HG03097 (cell line): ENCODE data around the gene ACOX1.

Experiments
- ATAC-seq: cut with Tn5 transposase; IDR thresholded peaks from one replicate; pipeline ENCODE4 v1.9.1; 2021; ENCODE audit not compliant: unreplicated experiment, low FRiP score

Gene ACOX1

DNA sequence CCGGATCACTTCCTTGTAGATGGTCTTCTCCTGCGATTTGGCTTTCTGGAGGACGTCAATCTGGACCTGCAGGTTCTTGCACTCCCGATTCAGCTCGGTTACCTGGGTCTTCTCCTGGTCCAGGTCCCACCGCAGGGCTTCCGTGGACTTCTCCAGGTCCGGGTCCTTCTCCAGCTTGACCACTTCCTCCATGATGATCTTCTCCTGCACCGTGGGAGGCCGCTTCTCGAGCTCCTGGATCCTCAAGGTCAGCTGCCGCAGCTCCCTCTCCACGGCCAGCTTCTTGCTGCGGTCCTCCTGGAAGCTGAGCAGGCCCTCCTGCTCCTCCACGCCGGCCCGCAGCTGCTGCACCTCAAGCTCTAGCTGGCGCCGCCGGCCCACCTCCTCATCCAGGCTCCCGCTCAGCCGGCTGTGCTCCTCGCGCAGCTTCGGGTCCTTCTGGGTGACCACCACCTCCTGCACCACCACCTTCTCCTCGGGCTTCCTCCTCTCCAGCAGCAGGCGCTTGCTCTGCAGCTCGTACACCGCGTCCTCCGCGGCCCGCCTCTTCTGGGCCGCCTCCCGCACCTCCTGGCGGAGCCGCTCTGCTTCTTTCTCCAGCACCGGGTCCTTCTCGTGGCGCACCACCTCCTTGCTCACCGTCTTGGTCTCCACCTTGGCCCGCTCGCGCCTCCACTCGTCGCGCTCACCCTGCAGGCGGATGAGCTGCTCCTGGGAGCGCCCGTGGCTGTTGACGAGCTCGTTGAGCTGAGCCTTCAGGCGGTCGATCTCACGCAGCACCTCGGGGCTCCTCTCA, 29.9 kb upstream of the ACOX1 start:
- no peak for ATAC-seq

DNA sequence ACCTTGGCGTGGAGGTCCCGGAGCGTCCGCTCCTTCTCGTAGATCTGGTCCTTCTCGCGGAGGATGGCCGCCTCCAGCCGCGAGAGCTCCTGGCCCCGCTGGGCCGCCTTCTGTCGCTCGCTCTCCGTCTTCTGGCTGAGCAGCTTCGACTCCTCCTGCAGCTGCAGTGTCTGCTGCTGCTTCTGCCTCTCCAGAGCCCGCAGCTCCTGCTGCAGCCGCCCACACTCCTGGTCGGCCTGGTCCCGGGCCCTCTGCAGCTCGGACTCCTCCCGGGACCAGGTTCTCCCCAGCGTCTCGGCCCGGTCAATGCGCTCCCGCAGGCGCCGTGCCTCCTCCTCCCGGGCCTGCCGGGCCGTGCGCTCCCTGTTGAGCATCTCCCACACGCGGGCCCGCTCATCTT, 29.2 kb upstream of the ACOX1 start:
- no peak for ATAC-seq

DNA sequence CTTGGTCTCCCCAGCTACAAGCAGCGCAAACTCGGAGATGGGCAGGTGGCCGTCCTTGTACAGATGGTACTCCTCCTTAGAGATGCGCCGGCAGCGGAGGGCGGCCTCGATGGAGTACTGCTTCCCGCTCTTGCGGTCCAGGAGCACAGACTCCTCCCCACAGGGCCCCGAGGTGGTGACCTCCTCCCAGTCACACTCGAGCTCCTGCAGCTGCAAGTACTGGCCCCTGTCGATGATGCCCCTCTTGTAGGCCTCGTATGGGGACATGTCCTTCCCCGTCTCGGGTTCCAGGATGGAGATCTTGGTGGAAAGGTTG, 28.8 kb upstream of the ACOX1 start:
- no peak for ATAC-seq

DNA sequence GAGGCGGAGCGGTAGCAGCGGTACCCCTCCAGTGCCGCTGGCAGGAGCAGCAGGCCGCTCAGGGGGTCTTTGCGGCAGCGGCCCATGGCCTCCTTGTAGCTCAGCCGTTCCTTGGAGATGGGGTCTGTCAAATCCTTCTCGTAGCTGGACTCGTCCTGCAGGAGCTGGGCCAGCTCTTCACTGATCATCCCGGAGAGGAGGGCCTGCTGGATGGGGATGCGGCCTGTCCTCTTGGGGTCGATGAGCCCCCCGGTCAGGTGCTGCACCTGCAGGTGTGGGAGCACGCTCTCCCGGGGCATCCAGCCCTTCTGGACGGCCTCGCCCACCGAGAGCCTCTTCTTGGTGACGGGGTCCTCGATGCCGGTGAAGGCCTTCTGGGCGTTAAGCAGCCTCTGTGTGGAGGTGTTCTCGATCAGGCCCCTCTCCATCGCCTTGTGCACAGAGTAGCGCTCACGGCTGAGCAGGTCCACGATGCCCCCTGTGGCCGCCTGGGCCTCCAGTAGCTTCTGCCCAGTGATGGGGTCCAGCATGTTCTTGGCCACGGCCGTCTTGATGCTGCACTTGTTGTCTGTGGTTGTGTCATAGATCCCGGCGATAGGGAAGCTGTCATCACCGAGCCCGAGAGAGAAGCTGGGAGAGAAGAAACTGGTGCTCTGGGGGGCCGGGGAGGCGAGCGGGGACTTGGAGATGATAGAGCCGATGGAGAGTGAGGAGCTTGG, 28.3 kb upstream of the ACOX1 start:
- ATAC-seq: no peak

DNA sequence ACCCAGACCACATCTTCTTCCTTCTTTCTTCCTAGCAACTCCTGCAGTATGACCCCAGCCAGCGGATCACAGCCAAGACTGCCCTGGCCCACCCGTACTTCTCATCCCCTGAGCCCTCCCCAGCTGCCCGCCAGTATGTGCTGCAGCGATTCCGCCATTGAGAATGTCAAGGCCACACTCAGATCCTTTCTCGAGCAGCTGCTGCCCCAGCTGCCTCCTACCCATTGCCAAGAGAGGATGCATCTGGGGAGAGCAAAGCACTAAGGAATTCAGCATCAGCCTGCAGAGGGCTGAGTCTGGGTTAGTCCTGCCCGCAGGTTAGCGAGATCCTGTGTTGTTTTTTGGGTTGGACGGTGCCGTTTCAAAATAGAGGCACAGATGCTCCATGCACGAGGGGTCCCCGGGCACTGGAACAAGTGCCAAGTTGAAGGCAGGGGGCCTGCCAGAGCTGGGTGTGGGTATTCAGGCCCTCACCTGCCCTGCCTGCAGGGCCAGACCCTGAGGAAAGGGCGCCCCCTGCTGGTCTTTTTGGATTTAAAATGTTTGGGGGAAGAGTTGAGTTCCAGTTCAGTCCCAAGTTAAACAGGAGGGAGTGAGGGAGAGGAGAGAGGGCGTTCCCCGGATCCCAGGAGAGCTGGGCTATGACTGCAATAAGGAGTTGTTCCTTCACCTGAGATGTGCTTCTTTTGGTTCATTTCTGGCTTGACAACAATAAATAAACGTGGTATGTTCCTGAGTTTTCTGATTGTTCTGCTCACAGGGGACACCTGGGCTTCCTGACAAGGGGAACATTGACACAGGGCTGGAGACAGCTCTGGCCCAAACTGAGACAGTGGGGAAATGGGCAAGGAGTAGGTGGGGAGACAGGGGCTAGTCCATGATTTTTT, 26.5 kb upstream of the ACOX1 start:
- ATAC-seq: no peak

DNA sequence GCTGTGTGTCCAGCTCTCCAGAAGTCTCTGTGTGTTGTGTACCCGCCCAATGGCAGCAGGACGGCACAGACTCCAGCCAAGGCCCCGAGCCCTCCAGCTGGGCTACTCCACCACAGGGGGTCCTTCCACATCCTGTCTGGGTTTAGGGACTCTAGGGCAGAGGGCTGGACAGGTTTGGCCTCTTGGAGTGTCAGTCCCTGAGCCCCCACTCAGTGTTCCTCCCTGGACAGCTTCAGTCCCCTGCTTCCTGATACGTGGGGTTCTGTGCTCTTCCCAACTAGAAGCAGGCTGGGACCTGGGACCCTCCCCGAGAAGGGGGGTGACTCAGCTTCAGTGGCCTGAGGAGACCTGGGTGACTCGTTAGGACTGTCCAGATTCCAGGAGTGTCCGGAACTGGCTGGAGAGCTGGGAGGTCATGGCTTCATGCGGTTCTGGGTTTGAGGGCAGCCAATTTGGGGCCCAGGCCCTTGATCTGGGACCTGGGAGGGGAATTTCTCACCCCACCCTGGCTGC, 25.8 kb upstream of the ACOX1 start:
- no peak for ATAC-seq

DNA sequence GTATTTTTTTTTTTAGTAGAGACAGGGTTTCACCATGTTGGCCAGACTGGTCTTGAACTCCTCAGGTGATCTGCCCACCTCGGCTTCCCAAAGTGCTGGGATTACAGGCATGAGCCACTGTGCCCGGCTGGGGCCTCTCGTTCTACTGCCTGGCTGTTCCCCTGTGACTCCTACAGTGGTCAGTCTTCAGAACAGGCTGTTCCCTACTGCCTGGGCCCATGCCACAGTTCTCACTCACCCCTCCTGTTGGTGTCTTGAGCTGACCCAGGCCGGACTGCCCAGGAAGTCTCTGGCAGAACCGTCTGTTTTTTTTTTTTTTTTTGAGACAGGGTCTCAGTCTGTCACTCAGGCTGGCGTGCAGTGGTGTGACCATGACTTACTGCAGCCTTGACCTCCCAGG, 24.9 kb upstream of the ACOX1 start:
- no peak for ATAC-seq

DNA sequence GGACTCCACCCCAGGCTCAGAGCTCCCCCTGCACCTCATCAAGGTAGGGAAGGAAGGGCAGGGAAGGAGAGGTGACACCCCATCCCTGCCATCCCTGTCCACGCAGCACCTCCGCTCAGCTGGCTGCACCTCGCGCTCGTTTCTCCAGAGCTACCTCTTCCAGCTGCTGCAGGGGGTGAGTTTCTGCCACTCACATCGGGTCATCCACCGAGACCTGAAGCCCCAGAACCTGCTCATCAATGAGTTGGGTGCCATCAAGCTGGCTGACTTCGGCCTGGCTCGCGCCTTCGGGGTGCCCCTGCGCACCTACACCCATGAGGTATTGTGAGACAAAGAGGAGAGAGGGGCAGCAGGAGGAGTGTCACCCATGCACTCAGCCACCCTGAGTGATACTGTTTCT, 23.1 kb upstream of the ACOX1 start:
- no peak for ATAC-seq

DNA sequence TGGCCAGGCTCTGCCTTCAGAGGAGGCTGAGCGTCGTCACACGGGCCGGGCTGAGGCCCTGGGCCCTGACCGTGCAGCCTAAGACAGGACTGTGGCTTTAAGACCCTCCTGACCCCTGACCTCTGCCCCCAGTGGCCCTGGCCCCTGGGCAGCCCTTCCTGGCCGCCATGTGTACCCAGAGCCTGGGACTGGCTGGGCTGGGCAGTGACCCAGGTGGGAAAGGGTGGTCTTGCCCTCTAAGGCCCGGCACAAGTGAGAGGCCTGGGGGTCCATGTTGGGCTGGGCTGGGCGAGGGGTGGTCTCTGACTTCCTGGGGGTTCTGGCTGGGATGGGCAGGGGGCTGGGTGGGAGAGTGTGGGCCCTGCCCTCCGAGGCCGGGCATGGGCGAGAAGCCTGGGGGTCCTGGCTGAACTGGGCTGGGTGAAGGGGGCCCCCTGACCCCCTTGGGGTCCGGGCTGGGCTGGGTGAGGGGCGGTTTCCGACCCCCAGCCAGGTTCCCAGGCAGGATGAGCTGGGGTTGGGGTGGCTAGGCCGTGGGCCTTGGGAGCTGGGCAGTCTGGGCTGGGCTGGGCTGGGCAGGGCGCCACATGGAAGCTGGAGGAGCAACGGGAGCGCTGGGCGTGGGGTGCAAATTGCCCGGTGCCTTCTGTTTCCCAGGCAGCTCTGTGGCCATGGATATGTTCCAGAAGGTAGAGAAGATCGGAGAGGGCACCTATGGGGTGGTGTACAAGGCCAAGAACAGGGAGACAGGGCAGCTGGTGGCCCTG, 22.0 kb upstream of the ACOX1 start, which contains the start of gene CDK3:
CDK3 (plus strand) TSS at position 101 of the 767 bp plus-strand sequence; CDS start at position 672, 571 bp downstream.
- ATAC-seq: no peak

DNA sequence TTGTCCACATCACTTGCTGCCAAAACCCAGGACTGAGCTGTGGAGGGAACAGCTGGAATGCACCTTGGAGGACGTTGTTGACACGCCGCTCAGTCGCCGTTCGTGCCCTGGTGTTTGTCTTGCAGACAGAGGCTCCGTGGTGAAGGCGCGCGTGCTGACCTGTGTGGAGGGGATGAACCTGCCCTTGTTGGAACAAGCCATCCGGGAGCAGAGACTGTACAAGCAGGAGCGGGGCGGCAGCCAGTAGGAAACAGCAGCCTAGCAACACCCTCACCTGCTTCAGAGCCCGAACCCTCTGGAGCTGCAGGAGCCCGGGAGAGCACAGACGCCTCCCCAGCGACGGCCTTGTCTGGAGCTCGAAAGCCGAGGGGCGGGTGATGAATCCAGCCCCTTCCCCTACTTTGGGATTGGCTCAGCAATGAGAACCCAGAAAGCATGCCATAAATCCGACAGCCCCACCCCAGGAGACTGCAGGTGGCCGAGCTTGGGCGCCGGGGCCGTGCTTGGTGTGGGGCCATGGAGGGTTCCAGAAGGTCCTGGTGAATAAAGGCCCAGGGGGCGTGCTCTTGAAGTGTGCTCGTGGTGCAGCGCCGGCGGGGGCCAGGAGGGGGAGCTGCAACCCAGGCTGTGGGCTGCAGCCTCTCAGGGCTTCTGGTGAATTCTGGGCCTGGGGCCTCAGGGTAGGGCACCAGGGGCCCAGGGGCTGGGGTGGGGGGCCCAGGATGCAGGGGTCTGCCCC, 21.2 kb upstream of the ACOX1 start:
- no peak for ATAC-seq

DNA sequence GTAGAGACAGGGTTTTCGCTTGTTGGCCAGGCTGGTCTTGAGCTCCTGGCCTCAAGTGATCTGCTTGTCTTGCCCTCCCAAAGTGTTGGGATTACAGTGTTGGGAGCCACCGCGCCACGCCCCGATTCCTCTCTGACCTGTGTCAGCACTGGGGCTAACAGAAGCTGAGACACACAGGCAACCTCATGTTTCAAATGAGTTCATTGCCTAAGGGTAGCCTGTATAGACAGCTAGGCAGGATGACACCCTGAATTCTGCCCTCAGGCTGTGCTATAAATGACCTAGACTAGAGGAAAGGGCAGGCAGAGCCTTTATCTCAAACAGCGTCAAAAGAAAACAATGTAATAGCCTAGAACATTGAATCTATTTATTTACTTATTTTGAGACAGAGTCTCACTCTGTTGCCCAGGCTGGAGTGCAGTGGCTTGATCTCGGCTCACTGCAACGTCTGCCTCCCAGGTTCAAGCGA, 19.4 kb upstream of the ACOX1 start:
- ATAC-seq: no peak

DNA sequence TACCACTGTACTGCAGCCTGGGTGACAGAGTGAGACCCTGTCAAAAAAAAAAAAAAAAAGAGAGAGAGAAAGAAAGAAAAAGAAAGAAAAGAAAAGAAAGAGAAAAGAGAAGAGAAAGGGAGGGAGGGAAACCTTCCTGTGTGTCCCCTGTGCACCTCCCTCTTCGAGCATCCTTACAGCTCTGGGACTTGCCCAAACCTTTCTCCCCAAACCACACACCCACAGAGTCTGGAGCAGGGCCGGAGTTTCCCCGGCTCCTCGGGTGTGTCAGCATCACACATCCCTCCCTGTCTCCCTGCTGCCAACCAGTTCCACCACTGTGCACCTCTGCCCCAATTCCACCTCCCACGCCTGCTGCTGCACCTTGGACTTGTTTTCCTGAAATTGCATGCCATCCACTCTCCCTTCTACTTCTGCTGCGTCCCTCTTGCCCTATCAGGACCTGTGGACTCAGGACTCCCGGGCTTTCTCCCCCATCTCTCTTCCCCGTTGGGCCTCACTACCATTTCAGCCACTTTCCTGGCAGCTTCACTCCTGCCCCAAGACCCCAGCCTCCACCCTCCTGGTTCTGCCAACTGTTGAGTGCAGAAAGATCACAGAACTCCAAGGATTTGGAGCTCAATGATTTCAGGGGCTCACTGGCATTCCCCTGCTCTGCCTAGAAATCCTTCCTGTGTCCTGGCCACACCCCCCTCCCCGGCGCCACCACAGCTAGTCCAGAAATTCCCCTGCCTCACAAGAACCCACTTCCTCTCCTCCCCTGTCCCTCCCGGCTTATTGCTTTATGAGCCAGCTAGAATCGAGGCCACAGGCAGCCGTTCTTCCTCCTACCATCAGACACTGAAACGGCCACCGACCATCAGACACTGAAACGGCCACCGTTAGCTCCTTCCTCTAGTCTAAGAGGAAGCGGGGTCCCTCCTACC, 18.0 kb upstream of the ACOX1 start:
- no peak for ATAC-seq

DNA sequence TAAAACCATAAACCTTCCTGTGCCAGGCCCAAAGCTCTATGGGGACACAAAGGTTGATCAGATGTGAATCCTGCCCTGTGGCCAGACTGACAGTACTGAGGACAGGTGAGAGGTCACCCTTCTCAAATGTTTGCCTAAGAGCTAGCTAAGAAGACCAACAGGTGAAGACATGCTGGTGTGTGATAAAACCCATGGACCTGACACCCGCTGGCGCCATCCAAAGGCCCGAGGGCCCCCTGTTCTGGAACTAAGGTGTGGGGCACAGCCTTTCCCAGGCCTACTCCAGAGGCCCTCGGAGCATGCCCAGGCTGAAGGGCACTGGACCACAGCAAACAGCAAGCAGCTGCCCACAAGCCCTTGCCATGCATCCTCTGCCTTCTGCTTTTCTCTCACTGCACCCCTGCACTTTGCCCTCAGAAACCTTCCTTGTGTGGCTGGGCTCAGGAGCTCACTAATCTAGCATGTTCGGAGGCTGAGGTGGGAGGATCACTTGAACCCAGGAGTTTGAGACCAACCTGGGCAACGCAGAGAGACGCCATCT, 16.5 kb upstream of the ACOX1 start:
- ATAC-seq: no peak

DNA sequence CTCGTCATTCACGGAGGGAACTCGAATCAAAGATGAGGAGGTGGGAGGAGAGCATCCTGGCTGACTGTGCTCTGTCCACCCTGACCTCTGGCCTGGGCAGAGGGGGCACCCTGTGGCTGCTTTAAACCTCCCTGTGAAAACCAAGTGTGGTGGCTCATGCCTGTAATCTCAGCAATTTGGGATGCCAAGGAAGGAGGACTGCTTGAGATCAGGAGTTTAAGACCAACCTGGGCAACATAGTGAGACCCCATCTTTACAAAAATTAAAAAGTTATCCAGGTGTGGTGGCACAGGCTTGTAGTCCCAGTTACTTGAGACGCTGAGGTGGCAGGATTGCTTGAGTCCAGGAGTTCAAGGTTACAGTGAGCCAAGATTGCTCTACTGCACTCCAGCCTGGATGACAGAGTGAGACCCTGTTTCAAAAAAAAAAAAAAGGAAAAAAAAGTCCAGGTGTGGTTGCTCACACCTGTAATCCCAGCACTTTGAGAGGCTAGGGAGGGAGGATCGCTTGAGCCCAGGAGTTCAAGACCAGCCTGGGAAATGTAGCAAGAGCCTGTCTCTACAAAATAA, 15.9 kb upstream of the ACOX1 start:
- ATAC-seq: no peak

DNA sequence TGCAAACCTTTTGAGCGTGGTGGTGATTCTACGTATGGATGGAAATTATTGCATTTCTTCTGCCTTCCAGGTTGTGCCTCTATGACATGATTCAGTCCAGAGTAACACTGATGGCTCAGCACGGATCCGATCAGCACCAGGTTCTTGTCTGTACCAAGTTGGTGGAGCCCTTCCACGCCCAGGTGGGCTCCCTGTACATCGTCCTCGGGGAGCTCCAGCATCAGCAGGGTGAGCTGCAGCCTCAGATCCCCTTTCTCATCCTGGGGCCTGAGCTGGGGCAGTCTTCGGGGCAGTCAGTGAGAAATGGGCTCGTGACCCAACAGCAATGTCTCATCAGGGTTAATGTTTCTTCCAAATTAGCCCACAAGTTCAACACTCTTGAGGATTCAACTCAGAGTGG, 12.4 kb upstream of the ACOX1 start:
- ATAC-seq: no peak

DNA sequence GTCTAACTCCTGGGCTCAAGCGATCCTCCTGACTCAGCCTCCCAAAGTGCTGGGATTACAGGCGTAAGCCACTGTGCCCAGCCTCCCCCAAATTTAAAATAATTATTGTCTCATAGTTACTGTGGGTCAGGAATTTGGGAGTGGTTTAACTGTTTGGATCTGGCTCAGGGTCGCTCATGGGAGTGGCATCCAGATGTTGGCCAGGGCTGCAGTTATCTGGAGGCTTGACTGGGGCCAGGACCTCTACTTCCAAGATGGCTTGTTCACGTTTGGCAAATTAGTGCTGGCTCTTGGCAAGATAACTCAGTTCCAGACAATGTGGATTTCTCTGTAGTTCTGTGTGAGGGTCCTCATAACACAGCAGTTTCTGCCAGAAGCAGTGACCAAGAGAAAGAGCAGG, 8.1 kb upstream of the ACOX1 start:
- no peak for ATAC-seq

DNA sequence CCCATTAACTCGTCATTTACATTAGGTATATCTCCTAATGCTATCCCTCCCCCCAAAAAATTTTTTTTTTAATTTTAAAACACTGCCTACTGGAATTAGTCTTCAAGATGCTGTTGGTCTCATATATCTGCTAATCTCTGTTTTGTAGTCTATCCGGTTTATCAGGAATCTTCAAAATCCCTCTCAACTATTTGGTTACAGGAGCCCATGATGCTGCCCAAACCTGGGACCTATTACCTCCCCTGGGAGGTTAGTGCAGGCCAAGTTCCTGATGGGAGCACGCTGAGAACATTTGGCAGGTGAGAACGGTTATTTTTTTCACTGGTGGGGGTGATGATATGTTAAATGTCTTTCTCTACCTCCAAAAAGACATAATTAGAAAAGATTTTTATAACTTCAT, 7.0 kb upstream of the ACOX1 start:
- ATAC-seq: no peak
